HepG2 (cell line): ENCODE results near the gene TMEM237. TPM values are rescaled to one million over a fixed set of nuclear protein-coding genes. Genes with fewer than 3 reads are reported as not detected.

Experiments
- ARHGAP35 ChIP-seq: sonication (generic); formaldehyde crosslinking; IDR thresholded peaks from 2 replicates; pipeline ENCODE4 v1.9.0; 2022; ENCODE audit warnings: mild to moderate bottlenecking, inconsistent platforms, moderate library complexity, missing genetic modification reagents, borderline replicate concordance
- ATF3 ChIP-seq: sonication (generic); formaldehyde crosslinking; IDR thresholded peaks from 2 replicates; pipeline ENCODE4 v1.4.0; 2020; ENCODE audit warnings: missing genetic modification reagents
- CCDC6 ChIP-seq: sonication (generic); formaldehyde crosslinking; IDR thresholded peaks from 2 replicates; pipeline ENCODE4 v1.8.1; 2022; ENCODE audit warnings: mild to moderate bottlenecking, missing genetic modification reagents, moderate library complexity
- KMT2A ChIP-seq: sonication (generic); formaldehyde crosslinking; IDR thresholded peaks from 2 replicates; pipeline ENCODE4 v1.4.0; 2020; ENCODE audit warnings: missing genetic modification reagents
- MED1 ChIP-seq: sonication (generic); formaldehyde crosslinking; IDR thresholded peaks from 2 replicates; pipeline ENCODE4 v1.4.0; 2020; ENCODE audit warnings: missing genetic modification reagents
- MXD3 ChIP-seq: IDR thresholded peaks from 2 replicates; pipeline ENCODE4 v1.6.1; 2016; ENCODE audit warnings: mild to moderate bottlenecking, missing biosample characterization, missing genetic modification reagents
- MYC ChIP-seq: sonication (generic); formaldehyde crosslinking; IDR thresholded peaks from 2 replicates; pipeline ENCODE4 v1.9.0; 2021; ENCODE audit warnings: missing genetic modification reagents, borderline replicate concordance
- POLR2AphosphoS5 ChIP-seq: IDR thresholded peaks from 2 replicates; pipeline ENCODE4 v1.6.1; 2012; ENCODE audit warnings: low read depth, low read length
- SMARCE1 ChIP-seq: fragments of 450-650 bp; IDR thresholded peaks from 2 replicates; pipeline ENCODE4 v1.6.1; 2017; ENCODE audit warnings: borderline replicate concordance
- SMYD3 ChIP-seq: sonication (generic); formaldehyde crosslinking; IDR thresholded peaks from 2 replicates; pipeline ENCODE4 v1.8.1; 2023; ENCODE audit warnings: mild to moderate bottlenecking, missing genetic modification reagents
- SNAPC2 ChIP-seq: sonication (generic); formaldehyde crosslinking; IDR thresholded peaks from 2 replicates; pipeline ENCODE4 v1.8.1; 2022; ENCODE audit warnings: mild to moderate bottlenecking, missing genetic modification reagents
- SNAPC4 ChIP-seq: sonication (generic); formaldehyde crosslinking; IDR thresholded peaks from 2 replicates; pipeline ENCODE4 v1.4.0; 2020; ENCODE audit warnings: mild to moderate bottlenecking, missing genetic modification reagents
- SRSF4 ChIP-seq: fragments of 200-400 bp; formaldehyde crosslinking; IDR thresholded peaks from one replicate; pipeline ENCODE4 v1.6.1; 2018; ENCODE audit warnings: mild to moderate bottlenecking, low read depth, low read length, moderate library complexity; ENCODE audit not compliant: poor library complexity, severe bottlenecking
- STAG1 ChIP-seq: sonication (generic); formaldehyde crosslinking; IDR thresholded peaks from 2 replicates; pipeline ENCODE4 v1.4.0; 2020; ENCODE audit warnings: missing genetic modification reagents
- TEF ChIP-seq: sonication (generic); formaldehyde crosslinking; IDR thresholded peaks from 2 replicates; pipeline ENCODE4 v1.5.0; 2020; ENCODE audit warnings: missing genetic modification reagents
- ZFP90 ChIP-seq: sonication (generic); formaldehyde crosslinking; IDR thresholded peaks from 2 replicates; pipeline ENCODE4 v1.8.0; 2022; ENCODE audit warnings: missing genetic modification reagents, mild to moderate bottlenecking, inconsistent platforms, borderline replicate concordance
- ZNF333 ChIP-seq: sonication (generic); formaldehyde crosslinking; IDR thresholded peaks from 2 replicates; pipeline ENCODE4 v1.4.0; 2020; ENCODE audit warnings: mild to moderate bottlenecking, missing genetic modification reagents, borderline replicate concordance
- ZNF562 ChIP-seq: sonication (generic); formaldehyde crosslinking; IDR thresholded peaks from 2 replicates; pipeline ENCODE4 v1.8.0; 2022; ENCODE audit warnings: missing genetic modification reagents, borderline replicate concordance
- ZNF589 ChIP-seq: sonication (generic); formaldehyde crosslinking; conservative IDR thresholded peaks from 2 replicates; pipeline ENCODE4 v1.8.0; 2022; ENCODE audit warnings: mild to moderate bottlenecking, moderate library complexity, missing genetic modification reagents
- ZNF644 ChIP-seq: IDR thresholded peaks from 2 replicates; pipeline ENCODE4 v1.6.1; 2016; ENCODE audit warnings: low read depth
- ZNF691 ChIP-seq: sonication (generic); formaldehyde crosslinking; IDR thresholded peaks from 2 replicates; pipeline ENCODE4 v1.4.0; 2020; ENCODE audit warnings: missing genetic modification reagents, low read depth, mild to moderate bottlenecking, borderline replicate concordance
- ZNF703 ChIP-seq: sonication (generic); formaldehyde crosslinking; IDR thresholded peaks from 2 replicates; pipeline ENCODE4 v1.5.1; 2020; ENCODE audit warnings: missing genetic modification reagents, mild to moderate bottlenecking, moderate library complexity, borderline replicate concordance
- ZNF788 ChIP-seq: sonication (generic); formaldehyde crosslinking; IDR thresholded peaks from 2 replicates; pipeline ENCODE4 v1.5.0; 2020; ENCODE audit warnings: mild to moderate bottlenecking, missing genetic modification reagents, borderline replicate concordance
- polyA plus RNA-seq, 8 experiments: library from polyadenylated mRNA; depleted of rRNA in 3 of 8; stranded (reverse) in 7 of 8; unstranded in 1 of 8; fragments of >200 nt; fragmentation: Illumina TruSeq in 4 of 8; extraction: Trizol in 4 of 8; gene quantifications; 2 replicates each; pipeline versions ENCODE4 v1.2.1 to v1.2.3, GENCODE V29; 2011 to 2016; ENCODE audit warnings: low read depth in 4 of 8, missing spikeins in 1 of 8, mixed read lengths in 1 of 8; ENCODE audit not compliant: insufficient read depth in 1 of 8
- total RNA-seq, 5 experiments: library from RNA; depleted of rRNA; stranded (reverse); fragments of >200 nt; fragmentation: Illumina TruSeq; extraction: Trizol; gene quantifications; 2 replicates each; pipeline ENCODE4 v1.2.3, GENCODE V29; 2016; ENCODE audit warnings: low read depth in 1 of 5

The TMEM237 gene
- total and polyA plus RNA-seq, 2 of the 13 experiments (the other 11 are each of a cell fraction or from before 2014, with no cell fraction given): 21.8 to 36.1 TPM

- TF ChIP-seq SMARCE1 (no peak), MXD3 (CRISPR knock-in tag) (peak; percentile 62; the same call in 1 of the 2 replicates), ZNF333 (CRISPR knock-in tag) (no peak; the same call in 1 of the 2 replicates), POLR2AphosphoS5 (no peak), SRSF4 (no peak), ZNF703 (CRISPR knock-in tag) (no peak), MED1 (no peak), ZFP90 (CRISPR knock-in tag) (peak; percentile 46; the same call in 1 of the 2 replicates), STAG1 (0 out of 2 replicates have a peak, but pooled peaks have one; percentile 22), TEF (no peak), ZNF691 (CRISPR knock-in tag) (0 out of 2 replicates have a peak, but pooled peaks have one; percentile 10), ZNF644 (CRISPR knock-in tag) (no peak), SNAPC4 (CRISPR knock-in tag) (no peak), MYC (no peak; the same call in 1 of the 2 replicates), ATF3 (CRISPR knock-in tag) (no peak), SNAPC2 (no peak), ZNF589 (CRISPR knock-in tag) (peak; percentile 56; the same call in 1 of the 2 replicates), CCDC6 (CRISPR knock-in tag) (no peak), ZNF562 (CRISPR knock-in tag) (no peak; the same call in 1 of the 2 replicates), SMYD3 (no peak), ZNF788 (CRISPR knock-in tag) (no peak), KMT2A (CRISPR knock-in tag) (no peak), ARHGAP35 (0 out of 2 replicates have a peak, but pooled peaks have one; percentile 13)
Observed at GRCh38 chr2:201643216-201643890, at the start of gene TMEM237 (continued).
